GM20431 (cell line): ENCODE data around the gene CPNE5.

ENCODE experiments used
- in situ Hi-C: fragments of 300-500 bp; cut with MseI, MboI; formaldehyde crosslinking; loops from one replicate; pipeline ENCODE4 v1.15.0; 2020; ENCODE audit warnings: low sequenced_read_pairs; ENCODE audit not compliant: unreplicated experiment

CPNE5 gene

DNA sequence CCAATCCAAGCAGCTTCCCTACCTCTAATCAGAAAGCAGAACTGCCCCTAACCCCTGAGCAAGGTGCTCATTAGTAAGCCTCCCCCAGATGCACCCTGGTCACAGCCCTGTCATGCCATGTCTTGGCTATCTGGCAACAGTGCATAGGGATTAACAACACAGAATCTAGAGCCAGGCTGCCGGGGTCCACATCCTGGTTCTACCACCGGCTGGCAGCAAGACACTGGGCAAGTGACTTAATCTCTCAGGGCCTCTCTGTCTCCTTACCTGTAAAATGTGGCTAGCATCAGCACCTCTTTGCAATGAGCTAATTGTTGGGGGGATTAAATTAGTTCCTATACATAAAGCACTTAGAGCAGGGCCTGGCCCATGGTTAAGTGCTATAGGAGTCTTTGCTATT, 68.1 kb downstream of the CPNE5 start:
- in situ Hi-C loops = loop anchor here (25.0 kb wide), 1 partner anchor 441 kb away; no protein-coding TSS in a partner anchor

DNA sequence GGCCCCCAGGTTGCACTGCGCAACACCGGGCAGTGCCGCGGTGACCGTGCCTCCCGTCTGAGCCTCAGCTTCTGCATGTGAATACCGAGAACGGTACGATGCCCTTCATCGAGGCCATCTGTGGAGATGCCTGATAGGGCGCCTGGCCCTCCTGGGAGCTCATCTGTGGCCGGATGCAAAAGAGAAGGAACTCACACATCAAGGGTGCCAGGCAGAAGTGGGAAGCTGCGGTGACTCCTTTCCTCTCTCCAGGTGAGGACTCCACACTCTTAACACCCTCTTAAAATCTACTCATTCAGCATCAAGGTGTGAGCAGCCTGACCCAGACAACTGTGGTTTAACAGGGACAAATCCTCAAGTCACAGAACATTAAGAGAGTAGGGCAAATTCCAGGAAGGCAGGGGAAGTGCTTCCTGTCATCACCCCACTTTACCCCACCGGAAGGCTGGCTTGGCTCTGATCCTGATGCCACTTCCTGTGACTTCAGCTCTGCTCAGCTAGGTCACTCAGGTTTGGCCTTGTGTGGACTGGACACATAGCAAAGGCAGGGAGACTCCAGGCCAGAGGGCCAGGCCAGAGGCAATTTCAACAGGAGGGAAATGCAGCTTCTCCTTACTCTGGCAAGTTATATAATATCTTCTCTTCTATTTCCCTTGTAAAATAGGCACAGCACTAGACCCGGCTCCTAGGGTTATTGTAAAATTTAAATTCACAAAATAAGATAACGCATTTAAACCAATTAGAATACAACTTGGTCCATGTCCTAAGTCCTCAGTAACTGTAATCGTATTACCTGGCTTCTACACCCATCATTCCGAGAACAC, 69.4 kb downstream of the CPNE5 start:
- in situ Hi-C loops = loop anchor here (25.0 kb wide), 1 partner anchor 442 kb away; no protein-coding TSS in a partner anchor

DNA sequence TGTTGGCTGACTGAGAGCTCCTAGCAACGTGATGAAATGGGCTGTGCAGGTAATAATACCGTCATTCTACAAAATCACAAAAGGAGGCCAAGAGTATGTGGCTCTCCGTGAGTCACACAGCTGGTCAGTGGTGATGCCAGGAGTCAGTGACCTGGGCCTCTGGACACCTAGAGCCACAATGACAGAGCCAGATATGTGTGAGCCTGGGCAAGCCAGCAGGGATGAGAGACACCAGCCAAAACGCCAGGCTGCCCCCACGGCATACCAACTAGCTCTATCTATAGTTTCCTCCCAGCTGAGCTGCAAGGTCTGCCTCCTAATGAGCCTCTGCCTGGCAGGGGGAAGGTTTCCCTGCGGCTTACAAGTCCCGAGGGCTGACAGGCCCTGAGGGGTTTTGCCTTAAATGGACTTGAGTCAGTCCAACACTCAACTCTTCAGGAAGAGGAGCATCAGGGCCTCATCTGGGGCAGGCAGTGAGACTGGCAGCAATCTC, 70.0 kb downstream of the CPNE5 start:
- in situ Hi-C loops = loop anchor here (25.0 kb wide), 1 partner anchor 443 kb away; no protein-coding TSS in a partner anchor

DNA sequence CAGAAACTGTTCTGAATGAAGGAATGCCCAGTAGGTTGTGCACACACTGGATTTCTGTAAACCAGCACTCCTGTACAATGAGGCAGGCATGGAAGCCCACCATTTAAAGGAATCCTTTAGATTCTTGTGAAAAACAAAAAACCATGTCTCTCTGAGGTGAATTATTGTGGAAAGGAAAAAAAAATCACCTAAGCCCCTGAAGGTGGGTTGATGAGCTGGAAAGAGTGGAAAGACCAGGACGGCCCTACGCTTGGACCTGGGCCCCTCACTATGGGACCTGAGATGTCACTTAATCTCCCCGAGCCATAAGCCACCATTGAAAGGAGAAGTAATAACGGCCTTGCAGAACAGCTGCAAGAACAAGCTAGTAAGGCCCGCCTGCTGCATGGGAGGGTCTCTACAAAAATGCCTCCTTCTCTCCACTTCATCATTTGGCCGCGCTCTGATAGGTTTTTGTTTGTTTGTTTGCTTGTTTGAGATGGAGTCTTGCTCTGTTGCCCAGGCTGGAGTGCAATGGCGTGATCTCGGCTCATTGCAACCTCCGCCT, 72.8 kb downstream of the CPNE5 start:
- in situ Hi-C loops = loop anchor here (25.0 kb wide), 1 partner anchor 446 kb away; no protein-coding TSS in a partner anchor

DNA sequence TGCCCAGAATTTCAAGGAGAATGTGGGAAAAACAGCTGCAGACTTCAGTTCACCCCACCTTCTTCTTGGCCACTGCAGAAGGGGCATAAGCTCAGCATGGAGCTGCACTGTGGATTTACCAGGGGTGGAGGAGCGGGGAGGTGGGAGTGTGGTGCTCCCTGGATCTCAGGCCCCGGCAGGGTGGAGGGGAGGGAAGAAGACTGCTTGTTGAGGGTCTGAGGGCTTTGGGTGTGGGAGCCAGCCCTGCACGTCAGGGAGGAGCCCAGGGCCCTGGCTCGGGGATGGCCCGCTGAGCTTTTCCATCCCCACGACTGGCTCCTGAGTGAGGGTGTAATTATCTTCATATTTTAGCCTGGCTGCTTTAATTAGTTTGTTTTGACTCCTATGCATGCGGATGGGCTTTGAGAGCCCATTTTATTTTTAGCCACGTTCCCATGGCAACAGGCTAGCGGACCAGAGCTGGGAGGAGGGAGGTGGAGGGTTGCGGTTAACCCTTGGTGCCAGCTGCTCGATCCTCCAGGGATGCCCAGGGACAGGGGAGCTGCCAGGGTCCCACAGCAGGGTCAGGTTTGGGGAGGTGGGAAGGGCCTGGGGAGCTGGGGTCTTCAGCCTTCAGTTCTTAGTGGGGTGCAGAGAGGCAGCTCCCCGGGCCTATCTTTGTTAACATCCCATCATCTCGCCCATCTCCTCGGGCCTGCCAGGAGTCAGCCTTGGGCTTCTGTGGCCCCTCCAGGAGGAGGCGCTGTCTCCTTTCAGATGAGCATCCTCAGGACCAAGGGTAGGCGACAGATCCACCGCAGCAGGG, 73.4 kb downstream of the CPNE5 start:
- in situ Hi-C loops = loop anchor here (25.0 kb wide), 1 partner anchor 447 kb away; no protein-coding TSS in a partner anchor

DNA sequence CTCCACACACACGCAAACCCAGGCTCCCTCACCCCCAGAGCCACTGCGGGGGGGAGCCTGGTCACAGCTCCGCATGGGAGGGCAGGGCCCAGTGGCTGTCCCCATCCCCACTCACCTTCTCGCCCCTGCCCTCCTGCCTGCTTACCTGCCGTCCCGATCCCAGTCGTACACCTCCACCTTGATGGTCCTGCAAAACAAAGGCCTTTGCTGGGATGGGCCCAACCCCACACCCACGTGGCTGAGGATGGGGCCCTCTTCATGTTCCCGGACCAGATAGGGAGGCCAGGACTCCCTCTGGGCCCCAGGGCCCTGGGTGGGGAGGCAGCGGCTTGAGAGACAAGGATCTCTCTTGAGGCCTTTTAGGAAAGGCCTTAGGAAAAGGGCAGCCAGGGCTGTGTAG, 74.1 kb downstream of the CPNE5 start:
- in situ Hi-C loops = loop anchor here (25.0 kb wide), 1 partner anchor 447 kb away; no protein-coding TSS in a partner anchor

DNA sequence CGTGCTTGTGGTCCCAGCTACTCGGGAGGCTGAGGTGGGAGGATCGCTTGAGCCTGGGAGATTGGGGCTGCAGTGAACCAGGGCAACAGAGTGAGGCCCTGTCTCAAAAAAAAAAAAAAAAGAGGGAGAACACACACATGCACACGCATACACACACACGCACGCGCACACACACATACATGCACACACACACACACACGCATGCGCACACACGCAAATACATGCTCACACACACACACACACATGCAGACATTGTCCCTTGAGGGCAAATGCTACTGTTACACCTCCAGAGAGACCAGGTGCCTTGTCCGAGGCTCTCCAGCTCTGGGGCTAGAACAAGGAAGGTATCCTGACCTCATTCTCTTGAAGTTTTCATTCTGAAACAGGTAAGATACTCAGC, 77.1 kb downstream of the CPNE5 start:
- in situ Hi-C loops = loop anchor here (25.0 kb wide), 1 partner anchor 450 kb away; no protein-coding TSS in a partner anchor

GRCh38 chr6:36760685-36761435, 78.4 kb downstream of the CPNE5 start:
- in situ Hi-C loops = loop anchor here (25.0 kb wide), 1 partner anchor 451 kb away; no protein-coding TSS in a partner anchor

- in situ Hi-C loops = loop anchor here (10.0 to 25.0 kb wide), 2 partner anchors 134 to 453 kb away; no protein-coding TSS in a partner anchor
These were observed 80.0 kb downstream of the CPNE5 start for GRCh38 chr6:36759148-36759759.

GRCh38 chr6:36758516-36759147, 80.6 kb downstream of the CPNE5 start:
- in situ Hi-C loops = loop anchor here (10.0 to 25.0 kb wide), 2 partner anchors 134 to 454 kb away; no protein-coding TSS in a partner anchor

- in situ Hi-C loops = loop anchor here (10.0 to 25.0 kb wide), 2 partner anchors 133 to 454 kb away; no protein-coding TSS in a partner anchor
These were observed 81.2 kb downstream of the CPNE5 start for GRCh38 chr6:36757943-36758508.

- in situ Hi-C loops = loop anchor here (10.0 to 25.0 kb wide), 2 partner anchors 132 to 455 kb away; no protein-coding TSS in a partner anchor
These were observed 82.0 kb downstream of the CPNE5 start for GRCh38 chr6:36757206-36757605.

DNA sequence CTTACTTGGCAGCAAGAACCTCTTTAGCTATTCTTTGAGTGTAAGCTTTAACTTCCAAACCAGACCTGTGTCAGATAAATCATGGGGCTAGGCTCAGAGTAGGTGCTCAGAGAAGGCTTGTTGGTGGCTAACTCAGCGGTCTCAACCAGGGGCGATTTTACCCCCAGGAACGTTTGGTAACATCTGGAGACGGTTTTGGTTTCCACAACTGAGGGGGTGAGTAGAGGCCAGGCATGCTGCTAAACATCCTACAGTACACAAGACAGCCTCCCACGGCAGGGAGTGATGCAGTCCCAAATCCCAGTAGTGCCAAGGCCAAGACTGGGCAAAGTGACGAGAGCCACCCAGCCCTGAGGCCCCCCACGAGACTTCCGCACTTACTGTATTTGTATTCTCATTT, 82.5 kb downstream of the CPNE5 start:
- in situ Hi-C loops = loop anchor here (10.0 to 25.0 kb wide), 2 partner anchors 132 to 456 kb away; no protein-coding TSS in a partner anchor

- in situ Hi-C loops = loop anchor here (10.0 to 25.0 kb wide), 2 partner anchors 131 to 457 kb away; no protein-coding TSS in a partner anchor
These were observed 83.6 kb downstream of the CPNE5 start for GRCh38 chr6:36755435-36756348.

DNA sequence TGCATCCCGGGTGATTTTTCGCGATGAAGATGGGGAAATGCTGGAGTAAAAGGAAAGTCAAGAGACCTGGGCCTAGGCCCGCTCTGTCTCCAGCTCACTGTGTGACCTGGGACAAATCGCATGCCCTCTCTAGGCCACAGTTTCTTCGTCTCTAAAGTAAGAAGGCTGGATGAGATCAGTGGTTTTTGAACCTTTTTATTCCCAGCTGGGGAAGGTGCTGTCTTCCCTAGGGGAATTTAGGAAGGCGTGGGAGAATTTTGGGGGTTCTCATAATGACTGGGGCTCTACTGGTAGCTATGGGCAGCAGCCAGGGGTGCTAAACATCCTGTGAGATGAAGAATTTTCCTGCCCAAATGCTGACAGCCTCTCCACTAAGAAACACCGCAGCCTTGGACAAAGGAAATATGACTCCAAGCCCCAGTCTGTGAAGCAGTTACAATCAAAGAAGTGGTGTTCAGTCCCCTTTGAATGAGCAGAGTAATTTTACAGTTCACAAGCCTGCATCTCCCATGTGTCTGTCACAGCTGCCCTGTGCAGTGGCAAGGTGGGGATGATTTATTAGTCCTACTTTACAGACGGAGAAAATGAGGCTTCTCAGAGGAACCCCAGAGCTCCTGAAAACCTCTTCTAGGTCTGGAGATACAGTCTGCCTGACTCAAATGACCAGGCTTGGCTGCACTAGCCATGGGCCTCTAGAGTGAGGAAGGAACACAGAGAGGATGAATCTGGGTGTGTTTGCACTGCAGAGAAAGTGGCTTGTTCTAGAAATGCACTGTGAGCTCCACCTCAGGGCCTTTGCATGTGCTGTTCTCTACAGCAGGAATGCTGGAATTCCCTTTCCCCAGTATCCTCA, 84.4 kb downstream of the CPNE5 start:
- in situ Hi-C loops = loop anchor here (10.0 to 25.0 kb wide), 2 partner anchors 130 to 457 kb away; no protein-coding TSS in a partner anchor
